Hepatocyte (in vitro differentiated cells): ENCODE data around the gene ZNF771. TPM values are rescaled to one million over a fixed set of nuclear protein-coding genes. Genes with fewer than 3 reads are reported as not detected.

Experiments
- DNase-seq: peaks from one replicate; pipeline ENCODE4 v3.0.0-alpha.2; 2016; ENCODE audit warnings: low spot score
- H2AFZ ChIP-seq: fragments of 200-600 bp; sonication (generic); 2 replicates; pipeline ENCODE4 v1.6.0; 2016; ENCODE audit warnings: antibody characterized with exemption, mild to moderate bottlenecking
- H3K27ac ChIP-seq: fragments of 200-600 bp; sonication (generic); 2 replicates; pipeline ENCODE4 v1.5.1; 2016; ENCODE audit warnings: mild to moderate bottlenecking
- H3K27me3 ChIP-seq: fragments of 200-600 bp; sonication (generic); 2 replicates; pipeline ENCODE4 v1.6.1; 2016
- H3K36me3 ChIP-seq: fragments of 200-600 bp; sonication (generic); replicated peaks from 2 replicates; pipeline ENCODE4 v1.5.1; 2016; ENCODE audit warnings: low read depth; ENCODE audit not compliant: insufficient read depth
- H3K4me1 ChIP-seq: fragments of 200-600 bp; sonication (generic); 2 replicates; pipeline ENCODE4 v1.5.1; 2016; ENCODE audit warnings: mild to moderate bottlenecking, moderate library complexity; ENCODE audit not compliant: insufficient read depth
- H3K4me2 ChIP-seq: fragments of 200-600 bp; sonication (generic); 2 replicates; pipeline ENCODE4 v1.6.0; 2016
- H3K4me3 ChIP-seq: fragments of 200-600 bp; sonication (generic); 2 replicates; pipeline ENCODE4 v1.5.1; 2016; ENCODE audit warnings: mild to moderate bottlenecking
- H3K79me2 ChIP-seq: fragments of 200-600 bp; sonication (generic); 2 replicates; pipeline ENCODE4 v1.6.0; 2017; ENCODE audit warnings: mild to moderate bottlenecking
- H3K9me2 ChIP-seq: fragments of 200-600 bp; sonication (generic); replicated peaks from 2 replicates; pipeline ENCODE4 v1.6.0; 2017; ENCODE audit warnings: mild to moderate bottlenecking; ENCODE audit not compliant: insufficient read depth
- H3K9me3 ChIP-seq: fragments of 200-600 bp; sonication (generic); 2 replicates; pipeline ENCODE4 v1.5.1; 2016; ENCODE audit warnings: low read depth, mild to moderate bottlenecking
- H4K20me1 ChIP-seq: fragments of 200-600 bp; sonication (generic); 2 replicates; pipeline ENCODE4 v1.6.0; 2016; ENCODE audit warnings: mild to moderate bottlenecking; ENCODE audit not compliant: insufficient read depth, poor library complexity, severe bottlenecking
- EZH2 ChIP-seq: fragments of 200-600 bp; sonication (generic); IDR thresholded peaks from 2 replicates; pipeline ENCODE4 v1.6.1; 2016; ENCODE audit warnings: antibody characterized with exemption, mild to moderate bottlenecking, borderline replicate concordance
- EZH2phosphoT487 ChIP-seq: fragments of 200-600 bp; sonication (generic); IDR thresholded peaks from one replicate; pipeline ENCODE4 v1.6.1; 2018; ENCODE audit warnings: antibody characterized with exemption, mild to moderate bottlenecking, low read depth, moderate library complexity; ENCODE audit not compliant: unreplicated experiment, severe bottlenecking
- WGBS: methylation state at CpG from one replicate; pipeline ENCODE4 v1.1.6; 2016; ENCODE audit warnings: low lambda C conversion rate; ENCODE audit errors: missing lambda C conversion rate; 5-methylcytosine and 5-hydroxymethylcytosine counted together
- polyA plus RNA-seq: library from polyadenylated mRNA; unstranded; fragments of >200 nt; fragmentation: Nextera tagmentation; extraction: Ambion mirVana; gene quantifications from 2 replicates; pipeline ENCODE4 v1.2.1, GENCODE V29; 2016
- total RNA-seq: library from RNA; depleted of rRNA; stranded (reverse); fragments of >200 nt; gene quantifications from 2 replicates; pipeline ENCODE4 v1.2.3, GENCODE V29; 2014
- TF ChIP-seq, protein P1 (sequence below): fragments of 200-600 bp; sonication (generic); IDR thresholded peaks from 2 replicates; pipeline ENCODE4 v1.5.1; 2016; ENCODE audit warnings: antibody characterized with exemption, mild to moderate bottlenecking; ENCODE audit not compliant: poor library complexity

Gene ZNF771
- total and polyA plus RNA-seq, 2 experiments from 2014 or later = 12.4 to 23.6 TPM

DNA sequence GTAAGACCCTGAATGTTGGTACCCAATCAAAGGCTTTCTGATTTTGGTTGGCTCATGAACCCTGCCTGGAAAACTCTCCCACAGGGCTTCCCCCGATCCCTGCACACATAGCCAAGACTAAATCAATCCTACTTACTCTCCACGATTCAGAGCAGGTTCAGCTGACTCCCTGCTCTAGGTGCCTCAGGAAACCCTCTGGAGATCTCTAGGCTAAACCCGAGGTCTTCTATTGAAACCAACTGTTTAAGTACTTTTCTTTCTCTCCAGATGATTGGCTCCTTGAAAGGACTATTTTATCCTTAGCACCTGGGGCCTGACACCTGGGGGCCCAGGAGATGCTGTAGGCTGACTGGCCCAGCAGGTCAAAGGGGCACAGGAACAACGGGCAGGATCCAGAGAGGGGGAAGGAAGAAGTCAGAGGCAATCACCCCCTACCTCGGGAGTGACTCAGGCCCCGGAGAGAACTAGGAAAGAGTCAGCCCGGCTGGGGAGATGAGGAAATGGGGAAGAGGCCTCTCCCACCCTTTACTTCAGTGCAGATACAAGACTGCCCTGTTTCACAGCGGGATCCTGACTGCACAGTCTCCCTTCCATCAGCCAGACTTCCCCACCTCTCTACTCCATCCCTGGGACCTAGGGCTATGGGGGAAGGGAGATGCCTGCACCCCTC lies 39.1 kb upstream of the ZNF771 start:
- Histone ChIP-seq H4K20me1 (peaks cover 47% of the 10 kb centered on the region), H3K27ac (peak overlapping the region; percentile 68), H3K4me2 (peak overlapping the region; percentile 96), H3K79me2 (peaks cover 66% of the 10 kb centered on the region), H3K4me1 (peaks cover 12% of the 10 kb centered on the region), H2AFZ (no peak overlapping the region), H3K27me3 (no peaks in the 10 kb centered on the region), H3K4me3 (peak overlapping the region; percentile 85), H3K36me3 (no peaks in the 10 kb centered on the region), H3K9me2 (no peaks in the 10 kb centered on the region), H3K9me3 (no peaks in the 10 kb centered on the region)
- DNase-seq = peak; percentile 71
- 9% methylated on average over 8 of the region's 8 CpGs for WGBS
- TF ChIP-seq EZH2phosphoT487 (no peak), EZH2 (no peak)
- TF ChIP-seq, protein P1, sequence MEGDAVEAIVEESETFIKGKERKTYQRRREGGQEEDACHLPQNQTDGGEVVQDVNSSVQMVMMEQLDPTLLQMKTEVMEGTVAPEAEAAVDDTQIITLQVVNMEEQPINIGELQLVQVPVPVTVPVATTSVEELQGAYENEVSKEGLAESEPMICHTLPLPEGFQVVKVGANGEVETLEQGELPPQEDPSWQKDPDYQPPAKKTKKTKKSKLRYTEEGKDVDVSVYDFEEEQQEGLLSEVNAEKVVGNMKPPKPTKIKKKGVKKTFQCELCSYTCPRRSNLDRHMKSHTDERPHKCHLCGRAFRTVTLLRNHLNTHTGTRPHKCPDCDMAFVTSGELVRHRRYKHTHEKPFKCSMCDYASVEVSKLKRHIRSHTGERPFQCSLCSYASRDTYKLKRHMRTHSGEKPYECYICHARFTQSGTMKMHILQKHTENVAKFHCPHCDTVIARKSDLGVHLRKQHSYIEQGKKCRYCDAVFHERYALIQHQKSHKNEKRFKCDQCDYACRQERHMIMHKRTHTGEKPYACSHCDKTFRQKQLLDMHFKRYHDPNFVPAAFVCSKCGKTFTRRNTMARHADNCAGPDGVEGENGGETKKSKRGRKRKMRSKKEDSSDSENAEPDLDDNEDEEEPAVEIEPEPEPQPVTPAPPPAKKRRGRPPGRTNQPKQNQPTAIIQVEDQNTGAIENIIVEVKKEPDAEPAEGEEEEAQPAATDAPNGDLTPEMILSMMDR = no peak

DNA sequence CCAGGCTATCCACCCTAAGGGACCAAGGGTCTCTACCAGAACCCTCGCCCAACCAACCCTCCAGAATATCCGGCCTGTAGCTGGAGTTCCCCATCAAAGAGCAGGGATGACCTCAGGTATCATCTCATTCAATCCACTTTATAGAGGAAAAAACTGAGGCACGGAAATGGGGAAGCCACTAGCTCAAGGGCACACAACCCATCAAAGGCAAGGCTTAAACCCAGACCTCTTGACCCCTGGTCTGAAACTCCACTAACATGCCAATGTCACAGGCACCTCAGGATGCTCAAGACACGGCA lies 38.7 kb upstream of the ZNF771 start:
- TF ChIP-seq EZH2phosphoT487 = no peak
- no peak for TF ChIP-seq EZH2
- TF ChIP-seq, protein P1 = no peak
- Histone ChIP-seq H3K27ac (peak overlapping the region; percentile 68), H3K9me3 (no peaks in the 10 kb centered on the region), H3K4me1 (peaks cover 12% of the 10 kb centered on the region), H3K79me2 (peaks cover 62% of the 10 kb centered on the region), H2AFZ (no peak overlapping the region), H3K9me2 (no peaks in the 10 kb centered on the region), H4K20me1 (peaks cover 47% of the 10 kb centered on the region), H3K4me3 (peak overlapping the region; percentile 85), H3K27me3 (no peaks in the 10 kb centered on the region), H3K4me2 (peak overlapping the region; percentile 96), H3K36me3 (no peaks in the 10 kb centered on the region)
- 46% methylated on average over 4 of the region's 4 CpGs for WGBS
- DNase-seq = no peak

DNA sequence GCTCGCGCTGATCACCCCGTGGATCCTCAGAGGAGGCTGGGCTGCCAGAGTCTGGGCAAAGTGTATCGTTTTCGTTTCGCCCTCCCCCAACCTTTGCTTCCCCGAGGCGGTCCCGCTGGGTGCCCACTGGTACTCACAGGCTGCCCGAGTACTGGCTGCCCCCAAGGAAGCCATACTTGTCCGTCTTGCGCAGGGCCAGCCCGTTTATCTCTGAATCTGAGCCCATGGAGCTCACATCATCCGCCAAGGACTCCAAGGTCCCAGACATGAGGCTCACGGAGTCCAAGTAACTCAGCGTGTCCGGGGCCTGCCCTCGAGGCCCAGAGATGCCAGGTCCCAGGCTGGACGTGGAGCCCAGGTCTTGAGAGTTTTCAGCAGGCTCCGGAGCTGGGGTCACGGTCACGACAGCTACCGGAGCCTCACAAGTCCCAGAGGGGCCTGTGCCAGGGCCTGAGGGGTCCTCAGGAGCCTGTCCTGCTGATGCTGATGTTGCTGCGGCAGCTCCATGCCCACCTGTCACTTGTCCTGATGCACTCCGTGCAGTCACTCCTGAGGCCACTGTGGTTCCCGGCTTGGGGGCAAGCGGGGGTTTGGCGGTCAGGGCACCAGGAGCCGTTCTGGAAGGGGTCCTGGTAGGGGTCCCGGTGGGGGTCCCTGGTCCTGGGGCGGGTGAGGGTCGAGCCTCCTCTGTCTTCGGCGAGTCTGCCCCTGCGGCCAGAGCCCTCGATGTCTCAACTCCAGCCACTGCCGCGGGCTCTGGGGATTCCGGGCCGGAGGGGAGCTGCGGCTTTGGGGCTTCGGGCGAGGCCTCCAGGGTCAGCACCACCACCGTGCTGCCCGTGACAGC lies 38.1 kb upstream of the ZNF771 start:
- H3K27ac ChIP-seq = peak overlapping the region; percentile 68
- no peak overlapping the region for H2AFZ ChIP-seq
- H3K36me3 ChIP-seq = no peaks in the 10 kb centered on the region
- TF ChIP-seq EZH2phosphoT487 (no peak), EZH2 (no peak)
- TF ChIP-seq, protein P1 = no peak
- H3K4me1 ChIP-seq = peaks cover 12% of the 10 kb centered on the region
- H3K27me3 ChIP-seq = no peaks in the 10 kb centered on the region
- peaks cover 47% of the 10 kb centered on the region for H4K20me1 ChIP-seq
- H3K4me2 ChIP-seq = peak overlapping the region; percentile 96
- peak; percentile 39 for DNase-seq
- no peaks in the 10 kb centered on the region for H3K9me2 ChIP-seq
- peaks cover 56% of the 10 kb centered on the region for H3K79me2 ChIP-seq
- H3K4me3 ChIP-seq = peak overlapping the region; percentile 85
- no peaks in the 10 kb centered on the region for H3K9me3 ChIP-seq
- 14% methylated on average over 30 of the region's 45 CpGs for WGBS
